GM12878 (cell line): ENCODE measurements around the gene QPCT. TPM values are rescaled to one million over a fixed set of nuclear protein-coding genes. Genes with fewer than 3 reads are reported as not detected.

Experiments
- ATAC-seq: fragments of 200-7000 bp; cut with Tn5 transposase; 3 replicates; pipeline ENCODE4 v1.9.1; 2020; ENCODE audit warnings: mild to moderate bottlenecking, moderate library complexity
- BruUV-seq: library from RNA; stranded (reverse); fragments of 400-500 nt; replicated peaks from 2 replicates; lab custom pipeline; 2021; lab: Mats Ljungman, UMichigan
- CTCF ChIA-PET: fragments of 300-600 bp; sonication (Branson Sonifier 250); formaldehyde crosslinking; extraction: SDS; loops from one replicate; lab custom pipeline; 2021; ENCODE audit warnings: inconsistent platforms; lab: Yijun Ruan, JAX
- POLR2A ChIA-PET: fragments of 350-600 bp; formaldehyde crosslinking; extraction: SDS; loops from one replicate; lab custom pipeline; 2021; ENCODE audit warnings: inconsistent platforms; lab: Charles Lee
- RAD21 ChIA-PET: fragments of 300-600 bp; sonication (Branson Sonifier 250); formaldehyde crosslinking; loops from one replicate; lab custom pipeline; 2023; ENCODE audit warnings: antibody characterized with exemption; ENCODE audit not compliant: unreplicated experiment; lab: Charles Lee
- SMC1A ChIA-PET: fragments of 300-600 bp; sonication (Branson Sonifier 250); formaldehyde crosslinking; loops from one replicate; lab custom pipeline; 2023; ENCODE audit not compliant: unreplicated experiment, uncharacterized antibody; lab: Charles Lee
- DNase-seq: peaks from one replicate; pipeline ENCODE4 v3.0.0-alpha.2; 2011; ENCODE audit warnings: low read depth, low spot score
- FAIRE-seq: peaks from 3 replicates; lab custom pipeline; 2011; peaks lifted over from hg19 to GRCh38; lab: Jason Lieb, UNC
- H2AFZ ChIP-seq: 2 replicates; pipeline ENCODE4 v1.6.0; 2011; ENCODE audit warnings: low read depth, low read length, control low read depth; ENCODE audit not compliant: control insufficient read depth
- H3K27ac ChIP-seq: 2 replicates; pipeline ENCODE4 v1.5.1; 2011; ENCODE audit warnings: control low read depth; ENCODE audit not compliant: control insufficient read depth, insufficient read depth
- H3K27me3 ChIP-seq, 2 experiments: replicated peaks in 1 of 2; 2 replicates each; pipeline versions ENCODE4 v1.6.0 to v1.6.1; 2011; ENCODE audit warnings: low read length in 1 of 2; ENCODE audit not compliant: control insufficient read depth in 2 of 2, insufficient read depth in 2 of 2
- H3K36me3 ChIP-seq, 2 experiments: 2 replicates each; pipeline ENCODE4 v1.5.1; 2011; ENCODE audit warnings: low read length in 1 of 2; ENCODE audit not compliant: control insufficient read depth in 2 of 2, insufficient read depth in 2 of 2
- H3K4me1 ChIP-seq: 2 replicates; pipeline ENCODE4 v1.6.1; 2011; ENCODE audit warnings: mild to moderate bottlenecking, low read length, moderate library complexity, mixed read lengths; ENCODE audit not compliant: control insufficient read depth, insufficient read depth
- H3K4me2 ChIP-seq: 2 replicates; pipeline ENCODE4 v1.6.0; 2011; ENCODE audit warnings: control low read depth; ENCODE audit not compliant: control insufficient read depth, insufficient read depth
- H3K4me3 ChIP-seq: fragments of 200-600 bp; sonication (generic); 2 replicates; pipeline ENCODE4 v1.5.1; 2016
- H3K79me2 ChIP-seq: 2 replicates; pipeline ENCODE4 v1.6.0; 2011; ENCODE audit warnings: low read length; ENCODE audit not compliant: control insufficient read depth, insufficient read depth
- H3K9ac ChIP-seq: 2 replicates; pipeline ENCODE4 v1.8.0; 2011; ENCODE audit warnings: low read length, control low read depth, mixed read lengths; ENCODE audit not compliant: control insufficient read depth, insufficient read depth
- H3K9me3 ChIP-seq: replicated peaks from 3 replicates; pipeline ENCODE4 v1.5.1; 2011; ENCODE audit warnings: mild to moderate bottlenecking, low read length; ENCODE audit not compliant: control insufficient read depth, insufficient read depth
- H4K20me1 ChIP-seq: 2 replicates; pipeline ENCODE4 v1.6.0; 2011; ENCODE audit not compliant: control insufficient read depth, insufficient read depth
- BCL11A ChIP-seq: IDR thresholded peaks from 2 replicates; pipeline ENCODE4 v1.6.1; 2011; ENCODE audit warnings: low read depth, low read length
- CBX3 ChIP-seq: fragments of 200-600 bp; sonication (generic); IDR thresholded peaks from 2 replicates; pipeline ENCODE4 v1.6.1; 2016; ENCODE audit warnings: low read depth, borderline replicate concordance
- CHD4 ChIP-seq: fragments of 200-600 bp; sonication (generic); IDR thresholded peaks from 2 replicates; pipeline ENCODE4 v1.6.1; 2016; ENCODE audit warnings: mild to moderate bottlenecking
- MYC ChIP-seq: IDR thresholded peaks from 2 replicates; pipeline ENCODE4 v1.6.1; 2011; ENCODE audit warnings: mild to moderate bottlenecking, low read length, moderate library complexity, inconsistent platforms; ENCODE audit not compliant: insufficient read depth, insufficient replicate concordance, insufficient read length, severe bottlenecking
- NFYA ChIP-seq: IDR thresholded peaks from 2 replicates; pipeline ENCODE4 v1.6.1; 2011; ENCODE audit warnings: low read depth, mild to moderate bottlenecking, low read length, improper control_type of control experiment, borderline replicate concordance
- POLR2A ChIP-seq: IDR thresholded peaks from 2 replicates; pipeline ENCODE4 v1.6.1; 2011; ENCODE audit warnings: low read depth, mild to moderate bottlenecking, low read length
- RAD21 ChIP-seq: IDR thresholded peaks from 2 replicates; pipeline ENCODE4 v1.6.1; 2011; ENCODE audit warnings: mild to moderate bottlenecking, low read depth, low read length, moderate library complexity; ENCODE audit not compliant: insufficient read depth
- RUNX3 ChIP-seq: IDR thresholded peaks from 2 replicates; pipeline ENCODE4 v1.6.1; 2012; ENCODE audit warnings: low read length, inconsistent platforms
- SMAD1 ChIP-seq: fragments of 450-650 bp; IDR thresholded peaks from 2 replicates; pipeline ENCODE4 v1.6.1; 2018; ENCODE audit warnings: mild to moderate bottlenecking, low read depth; ENCODE audit not compliant: partially characterized antibody
- SMC3 ChIP-seq: IDR thresholded peaks from 2 replicates; pipeline ENCODE4 v1.6.1; 2011; ENCODE audit warnings: low read length, improper control_type of control experiment, borderline replicate concordance
- STAT1 ChIP-seq: fragments of 450-650 bp; conservative IDR thresholded peaks from 2 replicates; pipeline ENCODE4 v1.6.1; 2014; ENCODE audit warnings: antibody characterized with exemption, mild to moderate bottlenecking
- ZZZ3 ChIP-seq: IDR thresholded peaks from 2 replicates; pipeline ENCODE4 v1.6.1; 2011; ENCODE audit warnings: low read depth; ENCODE audit not compliant: control insufficient read depth, insufficient read length
- WGBS: methylation state at CpG from one replicate; pipeline ENCODE4 v1.1.6; 2016; ENCODE audit warnings: low lambda C conversion rate; ENCODE audit not compliant: insufficient replicate concordance, insufficient coverage; ENCODE audit errors: missing lambda C conversion rate; 5-methylcytosine and 5-hydroxymethylcytosine counted together
- in situ Hi-C: fragments of 300-500 bp; cut with MboI; formaldehyde crosslinking; loops from 9 replicates; pipeline ENCODE4 v1.14.3; 2018; ENCODE audit warnings: mixed read lengths
- intact Hi-C: fragments of 100-400 bp; cut with micrococcal nuclease; formaldehyde crosslinking; loops from one replicate; pipeline ENCODE4 v1.14.2; 2022; ENCODE audit not compliant: unreplicated experiment
- polyA plus RNA-seq, 11 experiments: library from polyadenylated mRNA; depleted of rRNA in 4 of 11; unstranded in 6 of 11; stranded (reverse) in 5 of 11; fragments of >200 nt; fragmentation: Nextera tagmentation in 4 of 11; fragmentation: Illumina TruSeq in 1 of 11; extraction: Ambion mirVana in 4 of 11; extraction: Trizol in 1 of 11; gene quantifications; 1 replicate in 1 of 11; 2 replicates in 10 of 11; pipeline versions ENCODE4 v1.2.1 to v1.2.3, GENCODE V29; 2011 to 2016; ENCODE audit warnings: inconsistent platforms in 2 of 11, missing spikeins in 2 of 11, low read depth in 1 of 11
- total RNA-seq, 4 experiments: library from RNA; depleted of rRNA in 3 of 4; stranded (reverse); fragments of >200 nt in 3 of 4; fragmentation: Illumina TruSeq in 1 of 4; extraction: Trizol in 1 of 4; gene quantifications; 2 replicates each; pipeline versions ENCODE4 v1.2.1 to v1.2.3, GENCODE V29; 2013 to 2021
- TF ChIP-seq, protein P1 (sequence below): IDR thresholded peaks from 2 replicates; pipeline ENCODE4 v1.6.1; 2012; ENCODE audit warnings: low read length, inconsistent platforms
- TF ChIP-seq, protein P2 (sequence below): fragments of 450-650 bp; conservative IDR thresholded peaks from 2 replicates; pipeline ENCODE4 v1.6.1; 2017; ENCODE audit warnings: mild to moderate bottlenecking, moderate library complexity

QPCT gene
- total and polyA plus RNA-seq, 10 of the 15 experiments (the other 5 are each of a cell fraction or from before 2014, with no cell fraction given), result 0.14 to 0.86 (median 0.18) TPM; not detected in 1

DNA sequence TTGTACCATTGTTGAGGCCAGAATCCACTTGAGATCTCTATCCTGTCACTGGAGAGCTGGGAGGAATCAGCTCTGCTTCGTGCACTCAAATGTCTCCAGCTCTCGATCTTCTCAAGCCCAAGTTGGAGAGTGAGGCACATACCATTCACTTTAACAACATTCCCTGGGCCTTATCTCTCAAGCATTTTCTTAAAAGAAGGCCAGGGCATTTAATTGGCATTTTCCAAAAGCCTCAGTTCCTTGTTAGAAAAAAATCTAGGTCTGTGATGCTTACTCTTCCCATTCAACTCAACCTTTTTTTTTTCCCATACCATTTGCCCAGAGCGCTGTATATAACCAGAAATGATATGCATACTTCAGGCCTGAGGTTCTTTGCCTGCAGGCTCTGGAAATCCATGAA is 10.1 kb downstream of the QPCT start:
- Histone ChIP-seq H3K9ac (no peak overlapping the region), H3K27ac (no peak overlapping the region), H3K36me3 (no peaks in the 10 kb centered on the region)
- in situ Hi-C loops, result no loop called here
- POLR2A ChIA-PET, result interaction anchor here (0.5 kb wide), 1 partner anchor 394 kb away, joined by 3 read pairs; no protein-coding TSS in a partner anchor
- FAIRE-seq (no peak), DNase-seq (no peak)
- CTCF ChIA-PET, result interaction anchor here (0.8 kb wide), 1 partner anchor 13 kb away, joined by 3 read pairs; no protein-coding TSS in a partner anchor
- 69% methylated on average over 3 of the region's 3 CpGs for WGBS
- TF ChIP-seq RAD21 (no peak), NFYA (no peak), CBX3 (no peak), SMAD1 (no peak), SMC3 (no peak), ZZZ3 (no peak), BCL11A (no peak), RUNX3 (no peak), MYC (no peak), CHD4 (no peak), POLR2A (no peak), STAT1 (no peak)
- TF ChIP-seq, protein P1, sequence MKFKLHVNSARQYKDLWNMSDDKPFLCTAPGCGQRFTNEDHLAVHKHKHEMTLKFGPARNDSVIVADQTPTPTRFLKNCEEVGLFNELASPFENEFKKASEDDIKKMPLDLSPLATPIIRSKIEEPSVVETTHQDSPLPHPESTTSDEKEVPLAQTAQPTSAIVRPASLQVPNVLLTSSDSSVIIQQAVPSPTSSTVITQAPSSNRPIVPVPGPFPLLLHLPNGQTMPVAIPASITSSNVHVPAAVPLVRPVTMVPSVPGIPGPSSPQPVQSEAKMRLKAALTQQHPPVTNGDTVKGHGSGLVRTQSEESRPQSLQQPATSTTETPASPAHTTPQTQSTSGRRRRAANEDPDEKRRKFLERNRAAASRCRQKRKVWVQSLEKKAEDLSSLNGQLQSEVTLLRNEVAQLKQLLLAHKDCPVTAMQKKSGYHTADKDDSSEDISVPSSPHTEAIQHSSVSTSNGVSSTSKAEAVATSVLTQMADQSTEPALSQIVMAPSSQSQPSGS, result no peak
- TF ChIP-seq, protein P2, sequence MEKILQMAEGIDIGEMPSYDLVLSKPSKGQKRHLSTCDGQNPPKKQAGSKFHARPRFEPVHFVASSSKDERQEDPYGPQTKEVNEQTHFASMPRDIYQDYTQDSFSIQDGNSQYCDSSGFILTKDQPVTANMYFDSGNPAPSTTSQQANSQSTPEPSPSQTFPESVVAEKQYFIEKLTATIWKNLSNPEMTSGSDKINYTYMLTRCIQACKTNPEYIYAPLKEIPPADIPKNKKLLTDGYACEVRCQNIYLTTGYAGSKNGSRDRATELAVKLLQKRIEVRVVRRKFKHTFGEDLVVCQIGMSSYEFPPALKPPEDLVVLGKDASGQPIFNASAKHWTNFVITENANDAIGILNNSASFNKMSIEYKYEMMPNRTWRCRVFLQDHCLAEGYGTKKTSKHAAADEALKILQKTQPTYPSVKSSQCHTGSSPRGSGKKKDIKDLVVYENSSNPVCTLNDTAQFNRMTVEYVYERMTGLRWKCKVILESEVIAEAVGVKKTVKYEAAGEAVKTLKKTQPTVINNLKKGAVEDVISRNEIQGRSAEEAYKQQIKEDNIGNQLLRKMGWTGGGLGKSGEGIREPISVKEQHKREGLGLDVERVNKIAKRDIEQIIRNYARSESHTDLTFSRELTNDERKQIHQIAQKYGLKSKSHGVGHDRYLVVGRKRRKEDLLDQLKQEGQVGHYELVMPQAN, result no peak
- TF ChIP-seq, all 136 proteins: peak for 0
- H3K4me2 ChIP-seq, result no peak overlapping the region
- no peak overlapping the region for H2AFZ ChIP-seq
- ATAC-seq, result no peak
- no peaks in the 10 kb centered on the region for H3K79me2 ChIP-seq
- ChIA-PET SMC1A (interaction anchor here (1.0 kb wide), 1 partner anchor 16 kb away, joined by 3 read pairs; no protein-coding TSS in a partner anchor), RAD21 (no interaction called here)
- no peaks in the 10 kb centered on the region for H4K20me1 ChIP-seq
- no peaks in the 10 kb centered on the region for H3K9me3 ChIP-seq
- H3K4me1 ChIP-seq, result no peaks in the 10 kb centered on the region; the same call in 1 of the 2 replicates
- intact Hi-C loops, result no loop called here
- no peaks in the 10 kb centered on the region for H3K27me3 ChIP-seq
- no peak overlapping the region for H3K4me3 ChIP-seq
- no TSS peak for BruUV-seq
